Muscle of arm (tissue), 12 donors: ENCODE results near the gene TJP3. TPM values are rescaled to one million over a fixed set of nuclear protein-coding genes. Genes with fewer than 3 reads are reported as not detected.

ENCODE experiments used
- DNase-seq: peaks from one replicate; pipeline ENCODE4 v3.0.0-alpha.2; 2013
- polyA plus RNA-seq, 12 donors: library from polyadenylated mRNA; unstranded; fragments of 120-200 nt; gene quantifications; one replicate each; pipeline ENCODE4 v1.2.1, GENCODE V29; 2013; ENCODE audit not compliant: insufficient read length in 12 of 12

Gene TJP3
- polyA plus RNA-seq, 12 donors, result 0.18 to 15.1 (median 0.61) TPM; not detected in 2

DNA sequence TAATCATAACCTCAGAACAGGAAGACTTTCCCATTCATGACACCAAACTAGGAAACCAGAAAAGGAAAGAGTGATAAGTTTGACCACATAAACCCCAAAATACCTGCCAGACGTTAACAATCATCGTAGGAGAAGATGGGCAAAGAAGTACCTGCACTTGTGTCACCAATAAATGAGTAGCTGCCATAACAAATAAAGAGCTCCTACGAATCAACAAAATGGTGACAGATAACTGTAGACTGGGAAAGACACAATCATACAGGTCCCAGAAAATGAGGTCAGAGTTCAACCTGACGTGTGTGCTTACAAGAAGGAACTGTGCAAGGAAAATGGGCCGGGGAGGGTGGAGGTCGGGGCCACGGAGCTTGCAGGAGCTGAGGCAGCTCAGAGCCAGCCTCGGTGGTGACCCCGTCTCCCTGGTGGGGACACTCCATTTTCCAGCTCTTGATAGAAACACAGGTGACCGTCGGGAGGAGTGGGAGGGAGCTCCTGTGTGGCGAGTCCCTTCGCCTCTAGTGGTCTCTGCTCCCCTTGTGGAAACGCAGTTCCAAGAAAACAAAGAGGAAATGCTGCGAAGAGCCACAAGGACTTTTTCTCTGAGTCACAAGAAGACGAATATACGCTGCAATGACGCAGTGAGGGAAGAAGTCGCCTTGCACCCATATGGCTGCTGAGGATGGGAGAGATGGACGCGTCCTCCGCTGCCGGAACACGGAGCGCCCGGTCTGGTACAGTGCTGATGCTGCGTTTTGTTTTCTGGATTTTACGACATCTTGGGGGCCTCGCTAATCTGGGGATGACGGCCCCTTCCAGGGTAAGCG is 17.4 kb upstream of the TJP3 start:
- DNase-seq, result no peak

DNA sequence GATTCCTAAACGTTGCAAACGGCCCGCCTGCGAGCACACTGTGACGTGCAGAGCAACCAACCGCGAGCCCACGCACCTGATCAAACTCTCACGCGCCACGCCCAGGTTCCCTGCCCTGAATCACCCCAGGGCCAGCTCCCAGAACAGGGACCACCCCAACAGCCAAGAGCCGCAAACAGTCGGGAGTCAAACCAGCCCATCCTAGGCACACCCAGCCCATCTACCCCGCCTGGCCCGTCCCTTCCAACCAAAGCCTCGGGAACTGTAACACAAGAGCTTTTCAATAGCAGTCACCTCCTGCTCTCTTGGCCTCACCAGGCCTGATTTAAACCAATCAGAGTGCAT is 16.8 kb upstream of the TJP3 start:
- DNase-seq, result no peak

DNA sequence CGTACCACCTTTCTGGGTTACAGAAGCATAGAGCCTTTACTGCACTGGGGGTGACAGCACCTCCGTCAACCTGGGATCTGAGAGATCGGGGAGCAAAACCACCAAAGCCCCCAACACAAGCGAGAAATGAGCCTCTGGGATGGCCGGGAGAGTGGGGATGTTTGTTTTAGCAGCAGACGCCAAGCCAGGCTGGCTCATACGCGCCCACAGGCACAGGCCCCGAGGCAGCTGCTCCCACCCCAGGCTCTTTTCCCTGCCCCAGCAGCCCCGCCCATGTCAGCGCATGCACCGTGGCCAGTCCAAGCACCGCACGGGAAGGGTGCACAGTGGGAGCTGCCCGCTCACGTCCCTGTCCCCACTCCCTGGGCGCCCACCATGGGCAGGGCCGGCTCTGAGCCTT is 16.5 kb upstream of the TJP3 start:
- DNase-seq, result no peak

DNA sequence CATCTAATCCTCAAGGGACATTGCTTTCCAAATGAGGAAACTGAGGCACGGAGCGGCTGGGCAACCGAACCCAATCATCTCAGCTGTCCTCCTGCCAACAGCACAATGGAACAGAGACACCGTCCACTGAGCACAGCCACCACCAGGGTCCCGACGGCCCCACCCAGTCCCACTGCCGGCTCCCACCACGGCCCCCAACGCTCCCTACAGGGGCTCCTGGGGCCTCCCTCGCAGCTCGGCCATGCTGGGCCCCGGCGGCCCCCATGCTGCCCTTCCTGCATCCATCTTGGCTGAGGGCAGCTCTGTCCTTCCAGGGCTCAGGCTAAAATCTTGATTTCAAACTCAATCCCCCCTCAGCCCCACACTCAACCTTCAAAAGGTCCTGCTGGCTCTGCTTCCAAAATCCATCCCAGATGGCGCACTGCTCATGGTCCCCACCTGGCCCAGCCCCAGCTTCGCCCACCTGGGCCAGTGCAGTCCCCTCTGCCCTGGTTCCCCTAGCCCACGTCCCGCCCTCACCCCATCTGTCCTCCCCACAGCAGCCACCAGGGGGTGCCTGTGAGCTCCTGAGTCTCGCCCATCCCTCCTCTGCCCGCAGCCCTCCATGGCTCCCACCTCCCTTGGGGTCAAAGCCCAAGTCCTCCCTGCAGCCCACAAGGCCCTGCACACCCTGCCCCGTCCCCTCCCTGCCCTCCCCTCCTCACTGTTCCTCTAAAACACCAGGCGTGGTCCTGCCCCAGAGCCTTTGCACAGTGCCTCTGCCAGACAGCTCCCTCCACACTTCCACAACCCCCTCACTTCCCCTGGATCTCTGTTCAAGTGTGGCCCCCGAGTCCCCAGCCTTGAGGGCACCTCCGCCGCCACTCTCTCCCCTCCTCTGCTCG is 15.8 kb upstream of the TJP3 start:
- no peak for DNase-seq

DNA sequence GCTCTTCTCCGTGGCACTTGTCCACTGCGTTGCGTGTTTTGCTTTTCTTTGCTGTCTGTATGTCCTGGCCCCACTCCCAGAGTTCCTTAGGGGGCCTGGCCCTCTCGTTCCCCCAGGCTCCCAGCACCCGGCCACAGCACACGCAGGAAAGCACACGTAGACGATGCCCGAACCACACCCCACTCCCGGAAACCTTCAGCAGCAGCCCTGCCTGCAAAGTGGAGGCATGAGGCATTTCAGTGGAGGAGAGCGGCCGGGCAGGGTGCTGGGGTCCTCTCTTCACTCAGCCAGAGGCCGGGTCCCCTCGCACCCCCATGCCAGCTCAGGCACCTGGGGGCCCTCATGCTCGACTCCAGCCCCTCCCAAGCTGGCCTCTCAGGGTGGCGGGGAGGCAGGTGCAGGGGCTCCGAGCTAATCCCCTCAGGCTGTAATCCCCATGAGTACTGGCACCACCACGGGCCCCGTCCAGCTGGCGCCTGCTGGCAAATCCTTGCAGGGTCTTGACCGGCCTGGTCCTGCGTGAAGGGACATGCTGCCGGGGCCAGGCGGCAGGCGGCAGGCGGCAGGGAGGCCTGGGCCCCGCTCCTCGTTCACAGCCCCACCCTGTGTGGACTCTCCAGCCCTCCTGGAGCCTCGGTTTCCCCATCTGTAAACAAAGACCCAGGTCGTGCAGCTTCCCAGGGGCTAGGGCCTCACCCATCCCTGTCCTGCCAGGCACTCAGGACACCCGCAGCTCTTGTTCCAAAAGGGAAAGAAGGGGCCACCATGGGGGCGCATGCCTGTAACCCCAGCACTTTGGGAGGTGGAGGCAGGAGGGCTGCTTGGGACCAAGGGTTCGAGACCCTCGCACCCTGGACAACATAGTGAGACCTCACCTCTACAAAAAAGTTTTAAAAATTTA is 14.9 kb upstream of the TJP3 start:
- no peak for DNase-seq

DNA sequence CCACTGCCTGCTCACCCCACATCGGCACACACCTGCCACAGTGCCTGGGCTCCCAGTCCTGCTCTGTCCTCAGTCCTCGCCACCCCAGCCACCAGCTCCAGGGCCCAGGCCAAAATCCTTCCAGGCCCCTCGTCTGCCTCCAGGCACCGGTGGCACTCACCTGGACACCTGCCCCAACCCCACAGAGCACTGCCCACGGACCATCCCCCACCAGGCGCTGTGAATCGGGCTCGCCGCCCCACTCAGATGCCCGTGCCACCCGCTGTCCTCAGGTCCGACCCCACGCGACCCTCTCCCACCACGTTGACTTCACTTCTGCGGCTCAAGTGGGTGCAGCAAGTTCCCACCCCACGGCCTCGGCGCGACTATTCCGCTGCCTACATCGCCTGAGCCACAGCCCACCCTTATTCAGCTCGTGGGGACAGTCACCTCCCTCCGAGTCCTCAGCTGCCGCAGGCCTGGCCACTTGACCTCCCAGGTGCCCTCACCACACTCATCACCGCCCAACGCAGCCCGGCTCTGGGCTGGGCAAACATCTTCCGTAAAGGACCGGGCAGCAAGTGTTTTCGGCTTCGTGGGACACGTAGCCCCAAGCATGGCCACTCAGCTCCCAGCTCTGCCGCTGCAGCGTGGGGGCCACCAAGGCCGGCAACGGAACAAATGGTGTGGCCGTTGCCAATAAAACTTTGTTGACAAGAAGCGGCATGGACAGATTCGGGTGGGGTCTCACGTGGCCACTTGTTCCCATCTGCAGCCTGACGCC is 13.6 kb upstream of the TJP3 start:
- DNase-seq, result no peak

DNA sequence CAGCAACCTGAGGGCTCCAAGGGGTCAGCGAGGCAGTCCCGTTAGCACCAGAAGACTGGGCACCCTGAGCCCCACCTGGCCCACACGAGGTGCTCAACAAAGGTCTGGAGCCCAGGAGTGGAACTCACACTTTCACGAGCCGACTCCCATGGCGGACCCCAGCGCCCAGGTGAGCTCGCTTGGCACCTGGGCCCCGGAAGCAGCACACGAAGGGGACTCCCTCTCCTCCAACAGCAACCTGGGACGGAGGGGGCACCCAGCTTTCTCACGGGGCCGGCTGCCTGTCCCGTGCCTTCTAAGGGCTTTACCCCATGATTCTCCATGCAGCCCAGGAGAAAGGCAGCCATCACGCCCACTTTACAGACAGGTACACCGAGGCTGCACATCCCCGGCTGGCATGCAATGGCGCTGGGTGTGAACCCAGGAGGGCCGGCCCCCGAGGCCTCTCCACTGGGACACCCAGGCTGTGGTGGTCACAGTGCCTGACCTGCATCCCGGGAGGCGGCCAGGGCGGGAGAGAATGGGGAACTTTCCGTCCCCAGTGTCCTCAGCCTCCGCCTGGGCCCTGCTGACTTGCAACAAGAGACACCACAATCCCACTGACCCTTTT is 13.0 kb upstream of the TJP3 start:
- DNase-seq, result no peak

DNA sequence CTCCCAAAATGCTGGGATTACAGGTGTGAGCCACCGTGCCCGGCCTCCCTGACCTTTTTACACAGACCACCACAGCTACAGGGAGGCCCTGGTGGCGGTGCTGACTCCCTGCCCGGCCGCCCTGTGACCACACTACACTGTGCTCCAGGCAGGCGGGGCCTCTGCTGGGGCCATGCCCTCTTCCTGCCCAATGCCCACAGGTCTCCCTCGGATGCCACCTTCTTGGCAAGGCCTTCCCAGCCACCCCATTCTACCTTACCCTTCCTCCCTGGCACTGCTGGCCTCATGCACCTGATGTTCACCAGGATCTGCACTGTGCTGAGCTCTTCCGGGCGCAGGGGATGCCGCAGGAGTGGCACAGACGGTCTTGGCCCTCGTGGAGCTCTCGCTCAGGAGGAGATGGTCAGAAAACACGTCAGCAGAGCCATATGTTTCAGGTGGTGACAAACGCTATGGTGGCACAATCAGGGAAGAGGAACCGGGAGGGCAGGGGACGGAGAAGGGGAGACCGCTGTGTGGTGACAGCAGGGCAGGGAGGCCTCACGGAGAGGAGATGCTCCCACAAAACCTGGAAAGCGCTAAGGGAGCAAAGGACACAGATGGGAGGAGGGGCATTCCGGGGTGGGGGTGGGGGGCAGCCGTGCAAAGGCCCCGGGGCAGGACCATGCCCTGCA is 12.1 kb upstream of the TJP3 start:
- no peak for DNase-seq

DNA sequence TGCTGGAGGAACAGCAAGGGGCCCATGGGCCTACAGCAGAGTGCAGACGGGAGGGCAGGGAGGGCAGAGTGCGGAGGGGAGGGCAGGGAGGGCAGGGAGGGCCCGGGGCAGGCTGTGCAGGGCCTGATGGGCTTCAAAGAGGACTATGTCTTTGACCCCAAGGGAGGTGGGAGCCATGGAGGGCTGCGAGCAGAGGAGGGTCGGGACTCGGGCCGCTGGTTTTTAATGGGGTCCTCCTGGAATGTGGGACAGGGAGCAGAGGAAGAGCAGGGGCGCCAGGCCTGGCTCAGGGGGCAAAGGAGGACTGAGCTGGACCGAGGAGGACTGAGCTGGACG is 11.6 kb upstream of the TJP3 start:
- no peak for DNase-seq

DNA sequence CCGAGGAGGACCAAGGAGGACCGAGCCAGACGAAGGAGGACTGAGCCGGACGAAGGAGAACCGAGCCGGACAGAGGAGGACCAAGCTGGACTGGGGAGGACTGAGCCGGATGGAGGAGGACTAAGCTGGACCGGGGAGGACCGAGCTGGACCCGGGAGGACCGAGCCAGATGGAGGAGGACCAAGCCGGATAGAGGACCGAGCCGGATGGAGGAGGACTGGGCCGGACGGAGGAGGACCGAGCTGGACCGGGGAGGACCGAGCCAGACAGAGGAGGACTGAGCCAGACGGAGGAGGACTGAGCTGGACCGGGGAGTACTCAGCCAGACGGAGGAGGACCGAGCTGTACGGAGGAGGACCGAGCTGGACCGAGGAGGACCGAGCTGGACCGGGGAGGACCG is 11.1 kb upstream of the TJP3 start:
- no peak for DNase-seq

DNA sequence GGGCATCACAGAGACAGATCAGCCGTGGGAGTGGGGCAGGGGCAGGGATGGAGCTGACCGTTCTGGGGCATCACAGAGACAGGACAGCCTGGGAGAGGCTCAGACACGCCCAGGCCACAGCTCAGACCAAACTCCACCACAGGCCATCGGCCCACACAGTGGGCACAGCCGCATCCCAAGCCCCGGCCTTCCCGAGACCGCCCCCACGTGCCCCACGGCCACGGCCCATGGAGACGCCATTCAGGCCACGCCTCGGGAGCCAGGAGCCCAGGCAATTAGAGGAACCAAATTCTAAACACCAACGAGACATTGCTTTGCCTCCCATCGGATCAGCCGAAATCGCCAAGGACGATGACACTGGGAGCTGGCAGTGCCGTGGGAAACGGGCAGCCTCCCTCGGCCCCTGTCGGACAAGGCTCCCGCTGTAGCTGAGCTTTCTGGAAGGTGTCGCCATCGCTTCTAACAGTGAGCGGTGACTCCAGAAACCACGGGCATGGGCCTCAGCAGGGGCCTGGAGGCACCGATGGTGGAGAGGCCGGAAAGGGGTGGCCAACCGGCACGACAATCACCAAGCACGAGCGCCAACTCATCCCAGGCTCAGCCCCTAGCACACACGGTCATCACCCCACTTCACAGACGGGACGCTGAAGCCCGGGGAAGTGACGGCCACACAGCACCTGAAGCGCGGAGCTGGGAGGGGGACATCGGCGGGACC is 10.4 kb upstream of the TJP3 start:
- no peak for DNase-seq

DNA sequence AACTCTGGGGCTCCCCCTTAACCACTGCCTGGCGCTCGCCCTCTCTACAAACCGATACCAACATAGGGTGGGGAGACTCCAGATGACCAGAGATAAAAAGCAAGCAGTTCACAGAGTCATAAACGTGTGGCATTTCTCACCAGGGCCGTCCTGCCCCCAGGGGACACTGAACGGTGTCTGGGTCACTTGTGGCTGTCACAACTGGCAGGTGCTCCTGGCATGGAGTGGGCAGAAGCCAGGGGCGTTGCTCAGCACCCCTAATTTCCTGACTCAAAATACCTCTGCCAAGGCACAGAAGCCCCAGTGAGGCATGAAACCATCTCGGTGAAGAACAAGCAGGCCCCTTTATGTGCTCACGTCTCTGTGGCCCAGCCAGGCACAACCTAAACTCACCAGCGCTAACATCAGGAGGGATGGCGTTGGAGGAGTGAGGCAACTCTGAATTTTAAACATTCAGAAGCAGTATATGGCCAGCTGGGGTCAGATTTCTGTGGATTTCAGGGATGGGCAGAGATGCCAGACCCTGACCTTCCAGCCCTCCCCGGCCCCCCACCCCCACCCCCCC is 9.7 kb upstream of the TJP3 start:
- DNase-seq, result no peak

DNA sequence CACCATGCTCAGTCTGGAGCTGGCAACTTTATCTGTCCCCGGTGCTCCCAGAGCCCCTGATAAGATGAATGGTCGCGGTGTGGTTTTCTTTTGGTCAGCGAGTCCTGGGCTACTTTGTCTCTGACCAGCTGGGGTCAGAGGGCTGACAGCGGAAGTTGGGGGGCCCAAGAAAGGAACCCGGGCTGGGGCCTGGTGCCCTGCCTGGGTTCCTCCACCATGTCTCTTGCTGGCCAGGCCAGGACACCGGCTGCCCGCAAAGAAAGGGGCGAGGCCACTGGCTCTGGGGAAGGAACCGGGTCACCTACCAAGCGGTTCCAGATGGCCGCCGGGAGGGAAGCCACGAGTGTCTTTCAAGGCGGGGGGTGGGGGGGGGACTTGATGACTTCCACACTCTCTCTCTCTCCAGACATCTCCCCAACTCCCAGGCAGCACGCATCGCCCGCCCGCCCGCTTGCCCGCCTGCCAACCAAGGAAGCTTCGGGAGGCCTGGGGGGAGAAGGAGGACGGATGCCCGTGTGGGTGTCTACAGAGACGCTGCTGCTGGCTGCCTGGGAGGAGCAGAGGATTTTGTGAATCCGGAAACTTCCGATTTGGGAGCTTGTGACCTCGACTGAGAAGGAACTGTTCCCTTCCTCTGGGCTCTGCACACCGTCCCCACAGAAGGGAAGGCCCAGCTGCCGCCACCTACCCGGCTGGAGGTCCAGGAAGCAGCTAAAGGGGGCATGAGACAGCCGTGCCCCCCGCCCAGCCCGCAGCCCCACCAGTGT is 9.0 kb upstream of the TJP3 start:
- peak; percentile 64 for DNase-seq

DNA sequence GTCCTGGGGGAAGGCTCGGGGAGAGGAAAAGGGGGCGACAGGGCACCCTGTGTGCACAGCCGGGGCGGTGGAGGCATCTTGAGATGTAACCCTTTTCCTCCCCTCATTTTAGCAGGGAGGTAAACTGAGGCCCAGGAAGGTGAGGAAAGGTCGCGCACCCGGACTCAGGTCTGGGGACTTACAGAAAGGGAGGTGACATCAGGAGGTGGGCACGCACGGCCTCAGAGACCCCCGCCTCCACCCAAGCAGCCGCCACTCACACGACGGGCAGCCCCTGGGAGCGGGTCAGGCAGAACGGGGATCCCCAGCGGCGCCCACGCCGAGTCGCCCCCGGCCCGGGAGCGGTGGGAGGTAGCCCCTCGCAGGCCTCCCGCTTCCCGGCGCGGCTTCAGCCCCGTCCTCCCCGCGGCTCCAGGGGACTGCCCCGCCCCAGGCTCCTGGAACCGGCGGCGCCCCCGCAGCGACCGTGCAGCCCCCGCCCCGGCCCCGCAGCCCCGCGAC is 8.4 kb upstream of the TJP3 start:
- no peak for DNase-seq

DNA sequence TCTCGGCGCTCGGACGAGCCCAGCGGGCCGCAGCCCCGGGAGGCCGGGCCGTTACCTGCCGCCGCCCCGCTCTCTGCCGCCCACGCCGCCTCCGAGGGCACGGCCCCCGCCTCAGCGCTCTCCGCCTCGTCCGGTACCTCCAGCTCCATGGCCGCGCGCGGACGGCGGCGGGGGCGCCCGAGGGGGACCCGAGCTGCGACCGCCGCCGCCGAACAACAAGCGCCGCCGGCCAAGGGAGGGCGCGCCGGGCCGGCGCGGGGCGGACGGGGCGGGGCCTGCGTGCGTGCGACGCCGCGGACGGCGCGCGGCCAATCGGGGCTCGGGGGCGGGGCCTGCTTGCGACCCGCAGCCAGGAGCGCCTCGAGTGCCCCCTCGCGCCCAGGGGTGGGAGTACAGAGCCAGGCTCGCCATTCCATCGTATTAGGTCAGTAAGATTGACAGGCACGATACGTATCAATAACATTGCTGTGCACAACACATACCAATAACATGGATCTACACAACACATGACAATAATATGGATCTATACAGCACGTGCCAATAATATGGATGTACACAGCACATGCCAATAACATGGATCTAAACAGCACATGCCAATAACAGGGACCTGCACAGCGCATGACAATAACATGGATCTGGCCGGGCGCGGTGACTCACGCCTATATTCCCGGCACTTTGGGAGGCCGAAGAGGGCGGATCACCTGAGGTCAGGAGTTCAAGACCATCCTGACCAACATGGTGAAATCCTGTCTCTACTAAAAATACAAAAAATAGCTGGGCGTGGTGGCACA is 7.7 kb upstream of the TJP3 start, which contains the start of gene PIP5K1C:
TSS of gene PIP5K1C (minus strand) at position 227 of the 791 bp plus-strand sequence. CDS start at position 149, 78 bp downstream.
- DNase-seq, result peak; percentile 89

DNA sequence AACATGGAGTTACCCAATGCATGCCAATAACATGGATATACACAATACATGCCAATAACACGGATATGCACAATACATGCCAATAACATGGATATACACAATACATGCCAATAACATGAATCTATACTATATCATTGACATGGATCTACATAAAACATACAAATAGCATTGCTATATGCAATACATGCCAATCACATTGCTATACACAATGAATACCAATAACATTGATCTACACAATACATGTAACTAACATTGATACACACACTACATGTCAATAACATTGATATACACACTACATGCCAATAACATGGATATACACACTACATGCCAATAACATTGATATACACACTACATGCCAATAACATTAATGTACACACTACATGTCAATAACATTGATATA is 7.0 kb upstream of the TJP3 start:
- no peak for DNase-seq

DNA sequence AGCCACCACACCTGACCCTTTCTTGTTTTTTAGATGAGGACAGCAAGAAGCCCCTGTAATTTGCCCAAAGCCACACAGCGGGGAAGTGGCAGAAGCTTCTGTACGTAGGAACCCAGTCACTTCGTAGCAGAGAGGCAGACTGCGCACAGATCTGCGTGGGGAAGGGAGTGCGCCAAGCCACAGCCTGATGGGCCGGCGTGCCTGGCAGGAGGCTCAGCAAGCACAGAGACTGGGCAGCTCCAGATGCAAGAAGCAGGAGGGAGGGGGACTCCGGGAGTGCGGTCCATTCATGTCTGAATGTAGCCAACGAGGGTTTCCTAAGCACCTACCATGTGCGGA is 347 bp upstream of the TJP3 start:
- DNase-seq, result no peak
